Forelimb muscle (tissue), 1 donor: ENCODE measurements around the gene PRR5L. TPM values are rescaled to one million over a fixed set of nuclear protein-coding genes. Genes with fewer than 3 reads are reported as not detected.

Source experiments
- DNase-seq: peaks from one replicate; pipeline ENCODE4 v3.0.0-alpha.2; 2013; ENCODE audit warnings: low read depth
- polyA plus RNA-seq: library from polyadenylated mRNA; unstranded; fragments of 120-200 nt; gene quantifications from one replicate; pipeline ENCODE4 v1.2.1, GENCODE V29; 2013; ENCODE audit not compliant: insufficient read length

The PRR5L gene
- polyA plus RNA-seq, 1 donor = 7.8 TPM

DNA sequence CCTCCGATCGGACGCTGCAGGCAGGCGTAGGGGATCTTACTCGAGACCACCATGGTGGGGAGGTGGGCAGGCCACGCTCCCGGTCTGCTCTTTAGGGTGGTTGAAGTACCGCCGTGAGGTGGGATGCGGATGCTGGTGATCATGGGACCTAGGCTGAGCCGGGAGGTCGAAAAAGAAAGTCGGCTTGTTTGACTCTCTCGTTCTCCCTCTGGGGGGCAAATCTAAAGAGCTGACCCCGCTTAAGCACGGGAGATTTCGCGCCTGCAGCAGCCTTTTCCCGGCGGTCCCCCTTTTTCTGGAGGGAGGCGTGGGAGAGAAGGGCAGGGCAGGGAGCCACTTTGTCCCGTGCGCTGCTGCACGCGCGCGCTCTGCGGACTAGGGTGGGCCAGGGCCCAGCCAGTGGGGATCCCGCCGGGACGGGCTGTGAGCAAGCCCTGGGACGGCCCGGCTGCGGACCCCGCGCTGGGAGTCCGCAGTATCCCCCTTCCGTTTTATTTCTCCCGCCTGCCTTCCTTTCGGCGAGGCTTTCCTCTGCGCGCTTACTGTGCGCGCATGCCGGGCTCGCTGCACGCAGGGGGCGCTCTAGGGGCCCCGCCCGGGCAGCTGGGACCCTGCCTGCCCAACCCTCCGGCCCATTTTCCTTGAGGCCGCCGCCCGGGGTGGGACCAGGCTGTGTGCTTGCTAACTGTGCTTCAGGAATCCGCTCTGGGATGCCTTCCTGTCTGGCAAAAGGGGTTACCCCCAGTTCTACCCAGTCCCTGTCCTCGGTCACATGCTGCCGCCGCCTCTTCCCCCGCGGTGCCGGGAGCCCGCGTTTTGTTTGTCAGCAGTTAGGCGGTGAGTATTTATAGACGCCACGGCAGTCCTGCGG, 81.0 kb downstream of the PRR5L start:
- DNase-seq = no peak

DNA sequence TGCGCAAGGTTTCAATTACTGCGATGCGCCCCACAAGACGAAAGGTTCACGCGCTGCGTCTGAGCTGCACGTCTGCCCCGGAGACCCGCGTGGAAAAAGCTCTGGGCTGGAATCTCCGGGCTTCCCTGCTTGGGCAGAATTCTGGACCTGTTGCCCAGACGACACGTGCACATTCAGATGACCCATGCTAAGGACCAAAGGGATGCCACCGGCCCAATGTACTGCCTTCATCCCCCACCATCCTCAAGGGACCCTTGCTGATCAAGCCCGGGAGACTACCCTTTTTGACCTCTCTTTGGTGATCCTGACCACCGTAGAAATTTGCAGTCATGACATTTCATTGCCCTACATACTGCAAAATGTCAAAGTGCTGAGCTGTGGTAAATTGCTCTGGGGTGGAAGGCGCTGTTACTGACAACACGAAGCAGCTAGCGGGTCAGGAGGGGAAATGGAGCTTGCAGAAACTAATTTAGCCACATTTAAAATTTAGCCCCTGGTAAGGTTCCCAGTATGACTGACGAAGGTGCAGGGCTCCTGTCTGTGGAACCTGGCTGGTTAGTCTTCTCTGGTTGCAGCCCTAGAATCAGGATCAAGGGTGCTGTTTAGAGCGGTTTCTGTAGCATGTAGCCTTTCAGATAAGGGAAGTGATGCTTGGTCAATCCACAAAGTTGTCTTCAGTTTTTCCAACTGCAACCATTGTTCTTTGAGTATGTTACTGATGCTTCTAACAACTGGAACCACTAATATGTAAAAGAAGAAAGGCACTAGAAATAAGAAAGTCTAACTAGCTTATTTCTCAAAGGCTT, 81.9 kb downstream of the PRR5L start:
- no peak for DNase-seq

DNA sequence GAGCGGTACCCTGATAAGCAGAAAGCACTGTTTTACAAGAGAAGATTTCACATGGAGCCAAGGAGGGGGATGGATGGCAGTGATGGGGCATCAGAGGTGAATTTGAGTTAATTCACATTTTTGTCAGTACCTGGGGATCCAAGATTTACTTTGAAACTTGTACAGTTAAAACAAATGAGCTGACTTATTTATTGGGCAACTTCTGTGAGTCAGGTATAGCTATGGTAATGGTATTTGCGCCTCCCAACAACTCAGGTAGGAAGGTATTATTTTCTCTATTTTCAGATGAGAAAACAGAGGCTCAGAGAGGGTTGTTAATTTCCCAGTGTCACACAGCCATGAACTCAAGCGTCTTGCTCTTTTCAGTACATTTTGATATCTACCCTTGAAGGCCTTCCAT, 83.6 kb downstream of the PRR5L start:
- no peak for DNase-seq

DNA sequence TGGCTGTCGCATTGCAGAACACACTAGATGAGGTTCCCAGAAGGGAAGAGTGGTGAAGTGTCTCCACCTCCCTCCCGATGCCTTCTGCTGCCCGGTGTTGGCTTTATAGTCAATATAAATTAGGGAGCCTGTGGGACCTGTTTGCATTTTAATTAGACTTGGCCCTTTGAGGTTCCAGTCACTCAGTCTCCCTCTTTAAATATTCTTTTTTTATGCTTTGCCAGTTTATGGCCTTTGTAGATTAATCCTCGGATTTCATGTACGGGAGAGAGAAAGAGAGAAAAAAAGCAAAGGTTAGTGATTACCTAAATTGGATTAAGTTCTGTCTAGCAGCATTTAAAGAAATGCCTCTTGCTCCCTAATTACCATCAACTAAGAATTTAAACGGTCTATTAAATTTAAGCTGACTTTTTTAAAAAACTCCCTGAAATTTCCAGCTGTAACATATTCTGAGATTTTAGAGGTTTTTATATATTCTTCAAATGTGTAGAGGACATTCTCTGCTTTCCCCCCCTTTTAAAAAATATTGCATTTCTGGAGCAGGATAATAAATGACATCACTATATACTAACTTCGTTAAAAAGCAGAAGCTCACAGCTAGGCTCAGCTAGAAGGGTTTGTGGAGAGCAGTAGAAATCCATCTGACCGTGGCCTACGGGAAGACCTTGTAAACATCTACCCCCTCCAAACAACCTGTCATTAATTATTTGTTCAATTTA, 84.4 kb downstream of the PRR5L start:
- DNase-seq = no peak

DNA sequence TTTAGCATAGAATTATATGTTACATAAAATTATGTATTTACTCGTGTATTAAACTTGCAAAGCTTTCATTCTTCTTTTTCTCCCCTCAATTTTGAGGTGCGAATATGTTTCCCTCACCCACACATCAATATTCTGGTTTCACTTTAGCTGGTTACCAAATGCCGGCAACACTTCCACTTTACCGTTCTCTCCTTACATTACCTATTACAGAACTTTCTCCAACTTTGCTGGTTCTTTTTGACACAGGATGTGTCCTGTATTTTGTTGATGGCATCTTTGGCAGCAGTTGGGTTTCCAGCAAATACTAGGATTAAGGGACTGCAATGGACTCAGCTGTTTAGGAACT, 84.9 kb downstream of the PRR5L start:
- no peak for DNase-seq

DNA sequence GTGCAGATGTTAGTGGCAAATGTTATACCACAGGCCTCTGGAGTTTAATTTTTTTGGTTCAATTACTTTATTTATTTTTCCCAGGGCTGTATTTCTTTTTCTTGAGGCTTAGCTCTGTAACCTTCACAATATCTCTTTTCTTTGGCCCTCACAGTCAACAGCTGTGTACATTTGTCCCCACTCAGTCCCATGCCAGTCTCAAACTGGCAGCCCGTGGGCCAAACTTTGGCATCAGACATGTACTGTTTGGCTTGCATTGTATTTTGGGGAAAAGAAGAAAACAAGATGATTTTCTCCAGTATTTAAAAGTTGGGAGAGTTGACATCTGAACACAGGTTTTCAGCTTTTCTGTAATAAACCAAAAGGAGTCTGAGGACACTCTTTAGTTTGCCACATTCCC, 87.1 kb downstream of the PRR5L start:
- no peak for DNase-seq

DNA sequence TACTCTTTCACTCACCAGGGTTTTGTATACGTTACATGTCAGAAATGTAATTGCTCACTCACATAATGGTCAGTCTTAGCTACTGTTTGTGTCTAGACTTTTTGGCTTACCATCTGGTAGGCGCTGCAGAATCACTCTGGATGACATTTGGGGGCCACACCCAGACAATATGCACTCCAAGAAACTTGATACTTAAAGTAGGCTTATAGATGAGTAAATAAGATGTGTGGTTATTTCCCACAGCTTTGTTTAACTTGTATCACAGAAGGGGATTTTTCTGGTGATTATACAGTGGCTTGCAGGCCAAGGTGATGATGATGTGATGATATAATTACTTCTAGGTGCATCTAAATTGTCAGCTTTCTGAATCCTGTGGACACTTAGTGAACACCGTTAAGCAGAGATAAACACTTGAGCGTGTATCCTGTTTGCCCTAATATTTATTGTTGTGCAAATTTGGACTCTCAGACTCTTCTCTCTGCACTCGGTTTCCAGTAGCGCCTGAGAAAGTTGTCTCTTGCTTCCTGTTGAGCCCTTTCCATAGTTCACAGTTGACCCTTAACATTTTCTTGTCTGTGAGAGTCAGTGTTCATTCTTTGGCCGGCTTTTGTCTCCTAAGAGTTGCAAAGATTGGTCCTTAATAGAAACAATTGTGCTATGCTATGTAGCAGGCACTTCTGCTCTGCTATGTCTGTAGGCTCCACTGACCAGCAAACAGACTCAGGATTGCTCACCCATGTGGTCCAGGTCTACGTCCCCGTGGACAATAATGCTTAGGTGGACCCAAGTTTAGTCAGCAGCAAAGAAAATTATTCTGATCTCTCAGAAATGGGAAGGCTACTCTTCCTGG, 89.3 kb downstream of the PRR5L start:
- no peak for DNase-seq

DNA sequence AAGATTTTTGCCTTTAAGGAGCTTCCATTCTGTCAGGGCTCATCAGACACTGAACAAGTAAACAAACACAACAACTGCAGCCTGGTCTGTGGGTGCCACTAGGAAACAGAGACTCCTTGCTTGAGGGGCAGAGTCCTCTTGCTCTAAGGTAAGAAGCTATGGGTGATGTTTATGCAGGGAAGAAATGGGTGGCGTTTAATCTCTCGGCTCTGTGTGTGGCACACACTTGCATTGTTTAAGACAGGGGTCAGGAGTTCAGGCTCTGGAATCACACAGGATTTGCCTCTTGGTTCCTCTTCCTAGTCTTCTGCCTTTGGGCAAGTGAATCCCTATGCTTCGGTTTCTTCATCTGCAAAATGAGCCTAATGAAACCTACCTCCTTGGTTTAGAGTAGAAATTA, 90.3 kb downstream of the PRR5L start:
- DNase-seq = no peak

DNA sequence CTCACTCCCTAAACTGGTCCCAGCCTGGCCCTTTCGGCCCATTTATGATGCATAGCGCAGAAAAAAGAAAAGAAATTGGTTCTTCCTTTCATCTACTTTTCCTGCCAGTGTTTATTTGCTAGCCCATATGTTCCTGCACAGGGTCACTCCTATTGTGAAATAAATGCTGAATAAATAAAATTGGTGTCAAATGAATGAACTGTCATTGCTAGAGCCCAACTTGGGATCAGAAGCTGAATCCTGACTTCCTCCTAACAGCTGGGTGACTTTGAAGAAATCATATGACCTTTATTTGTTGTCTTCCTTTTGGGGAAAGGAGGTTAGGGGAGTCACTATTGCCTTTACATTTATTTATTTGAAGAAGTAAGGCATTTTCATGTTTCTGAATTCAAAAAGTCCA, 92.0 kb downstream of the PRR5L start:
- DNase-seq = no peak

DNA sequence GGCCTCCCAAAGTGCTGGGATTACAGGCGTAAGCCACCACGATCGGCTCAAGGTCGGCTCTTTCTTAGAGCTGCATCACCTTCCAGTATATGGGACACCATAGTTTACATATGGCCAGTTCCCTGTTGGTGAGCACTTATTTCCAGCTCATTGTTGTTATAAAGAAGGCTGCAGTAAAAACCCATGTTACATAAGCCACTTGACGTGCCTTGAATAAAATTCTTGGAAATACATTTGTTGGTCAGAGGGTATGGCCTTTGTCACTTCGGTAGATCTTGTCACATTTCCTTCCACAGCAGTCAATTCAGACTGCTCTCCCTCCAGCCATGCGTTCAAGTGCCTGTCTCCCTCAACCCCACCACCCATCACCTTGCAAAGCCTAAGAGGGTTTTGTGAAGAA, 92.9 kb downstream of the PRR5L start:
- no peak for DNase-seq

DNA sequence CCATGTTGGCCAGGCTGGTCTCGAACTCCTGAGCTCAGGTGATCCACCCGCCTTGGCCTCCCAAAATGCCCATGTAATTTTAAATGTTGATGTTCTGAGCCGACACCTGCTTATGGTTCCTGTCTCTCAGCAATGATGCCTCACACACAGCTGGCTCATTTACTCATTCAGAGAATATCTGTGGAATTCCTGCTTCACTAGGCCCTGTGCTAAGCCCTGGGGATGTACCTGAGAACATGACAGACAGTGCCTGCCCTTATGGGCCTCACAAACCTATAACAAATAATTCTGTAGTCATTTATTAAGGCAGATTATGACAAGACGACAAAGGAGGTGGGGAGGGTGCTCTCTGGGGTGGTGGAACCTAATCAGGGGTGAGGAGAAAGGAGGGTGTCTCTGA, 93.7 kb downstream of the PRR5L start:
- DNase-seq = no peak

DNA sequence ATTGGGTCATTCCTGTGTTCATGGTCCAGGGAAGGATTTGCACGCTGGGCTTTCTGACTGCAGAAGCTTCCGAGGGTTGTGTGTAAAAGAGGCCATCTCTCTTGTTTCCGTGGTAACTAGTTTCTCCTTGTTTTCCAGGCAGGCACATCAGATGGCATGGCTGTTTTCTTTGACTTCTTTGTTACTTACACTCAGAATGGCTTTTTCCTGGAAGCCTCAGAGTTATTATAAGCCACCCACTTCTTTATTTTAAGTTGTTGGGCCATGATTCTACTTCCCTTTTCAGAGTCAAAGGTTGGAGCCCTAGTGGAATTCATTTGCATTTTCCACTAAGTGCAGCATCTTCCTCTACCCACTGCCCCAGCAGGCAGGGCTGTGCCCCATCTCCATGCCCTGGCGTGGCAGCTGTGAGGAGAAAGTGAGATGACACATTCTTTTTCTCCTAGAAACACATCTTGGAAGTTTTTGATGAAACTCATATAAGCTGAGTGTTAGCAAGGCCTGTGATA, 94.9 kb downstream of the PRR5L start:
- DNase-seq = no peak

DNA sequence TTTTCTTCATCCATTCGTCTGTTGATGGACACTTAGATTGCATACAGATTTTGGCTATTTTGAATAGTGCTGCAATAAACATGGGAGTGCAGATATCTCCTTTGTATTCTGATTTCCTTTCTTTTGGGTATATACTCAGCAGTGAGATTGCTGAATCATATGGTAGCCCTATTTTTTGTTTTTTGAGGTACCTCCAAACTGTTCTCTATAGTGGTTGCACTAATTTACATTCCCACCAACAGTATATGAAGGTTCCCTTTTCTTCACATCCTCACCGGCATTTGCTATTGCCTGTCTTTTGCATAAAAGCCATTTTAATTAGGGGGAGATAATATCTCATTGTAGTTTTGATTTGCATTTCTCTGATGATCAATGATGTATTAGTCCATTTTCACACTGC, 96.1 kb downstream of the PRR5L start:
- no peak for DNase-seq

DNA sequence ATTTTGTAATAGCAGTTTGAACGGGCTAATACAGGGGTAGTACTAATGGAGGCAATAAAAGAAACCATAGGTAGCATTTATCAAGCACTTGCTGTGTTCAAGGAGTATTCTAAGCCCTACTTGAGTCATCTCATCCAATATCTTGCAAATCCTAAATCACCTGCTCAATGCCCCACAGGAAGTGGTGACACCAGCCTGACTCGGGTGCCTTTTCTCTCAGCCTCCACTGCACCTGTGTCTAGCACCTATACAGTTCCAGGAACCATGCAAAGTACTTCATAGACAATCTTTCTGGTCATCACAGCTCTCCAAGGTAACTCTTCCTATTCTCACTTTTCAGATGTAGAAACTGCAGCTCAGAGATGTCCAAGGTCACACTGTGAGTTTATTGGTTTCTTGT, 98.0 kb downstream of the PRR5L start:
- no peak for DNase-seq

DNA sequence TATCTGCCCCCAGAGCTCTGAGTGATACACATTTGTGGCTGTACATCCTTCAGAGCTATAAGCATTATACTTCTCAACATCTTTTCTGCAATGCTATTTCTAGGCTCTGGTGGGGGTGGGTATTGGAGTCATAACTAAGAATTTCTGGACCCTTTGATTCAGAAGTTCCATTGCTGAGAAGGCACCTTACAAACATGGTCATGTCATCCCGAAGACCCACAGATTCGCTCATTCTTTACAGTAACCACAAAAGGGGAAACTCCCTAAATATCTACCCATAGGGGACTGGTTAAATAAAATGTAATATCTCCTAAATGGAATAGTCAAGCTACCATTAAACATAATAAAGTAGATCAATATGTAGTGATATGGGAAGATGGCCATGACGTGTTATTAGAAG, 98.8 kb downstream of the PRR5L start:
- no peak for DNase-seq

DNA sequence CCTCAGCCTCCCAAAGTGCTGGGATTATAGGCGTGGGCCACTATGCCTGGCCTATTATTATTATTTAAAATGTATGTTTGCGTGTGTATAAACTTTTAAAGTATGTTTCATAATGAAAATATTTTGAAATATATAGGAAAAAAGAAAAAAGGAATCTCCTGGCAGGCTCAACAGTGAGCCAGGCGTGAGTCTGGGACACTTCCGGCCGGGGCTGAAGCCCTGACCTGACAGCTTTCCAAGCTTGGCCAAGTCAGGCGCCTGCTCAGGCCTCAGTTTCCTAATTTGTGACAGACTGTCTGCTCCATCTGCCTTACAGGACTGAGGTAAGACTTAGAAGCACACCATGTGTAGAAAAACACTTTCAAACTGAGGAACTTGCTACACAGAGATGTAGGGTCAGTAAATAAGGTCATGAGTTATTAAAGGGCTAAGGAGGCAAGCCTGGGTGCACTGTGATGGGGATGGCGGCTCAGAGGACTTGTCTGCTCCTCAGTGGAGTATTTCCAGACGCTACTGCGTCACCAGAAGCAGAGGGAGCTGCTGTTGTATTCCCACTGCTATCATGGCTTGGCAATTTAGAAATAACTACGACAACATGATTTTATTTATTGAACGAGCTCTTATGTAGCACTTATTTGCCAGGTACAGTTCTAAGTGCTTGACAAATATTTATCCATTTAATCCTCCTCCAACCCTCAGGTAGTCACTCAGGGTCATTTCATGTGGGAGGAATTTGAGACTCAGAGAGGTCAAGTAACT, 100.1 kb downstream of the PRR5L start:
- no peak for DNase-seq

DNA sequence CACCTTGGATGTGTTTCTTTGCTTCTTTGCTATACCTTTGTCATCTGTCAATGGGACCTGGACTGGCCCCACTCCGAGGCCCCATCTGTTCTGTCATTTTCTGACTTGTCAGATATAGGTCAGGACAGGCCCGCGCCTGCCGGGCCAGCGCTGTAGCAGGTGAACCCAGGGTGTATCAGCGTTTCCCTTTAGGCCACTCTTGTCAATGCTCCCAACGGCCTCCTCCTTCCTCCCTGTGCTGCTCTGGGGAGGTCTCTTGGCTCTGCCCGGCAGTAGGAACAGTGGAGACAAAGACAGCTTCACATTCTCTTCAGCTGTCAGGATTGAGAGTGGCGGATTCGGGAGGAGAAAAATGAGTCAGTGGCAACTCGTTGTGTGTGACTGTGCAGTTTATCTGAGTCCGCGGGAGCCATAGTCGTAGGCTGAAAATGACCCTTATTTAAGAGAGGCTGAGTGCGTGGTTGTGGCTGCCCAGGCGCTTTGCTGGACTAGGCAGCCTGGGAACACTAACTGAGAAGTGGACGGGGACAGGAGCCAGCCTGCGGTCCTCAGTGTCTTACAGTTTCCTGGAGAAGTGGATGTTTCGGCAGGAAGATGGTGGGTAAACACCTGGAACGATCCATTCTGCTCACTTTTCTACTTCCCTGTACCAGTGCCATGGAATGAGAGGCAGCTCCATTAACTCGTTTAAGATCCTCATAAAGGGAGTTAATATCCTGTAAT, 102.3 kb downstream of the PRR5L start:
- no peak for DNase-seq

DNA sequence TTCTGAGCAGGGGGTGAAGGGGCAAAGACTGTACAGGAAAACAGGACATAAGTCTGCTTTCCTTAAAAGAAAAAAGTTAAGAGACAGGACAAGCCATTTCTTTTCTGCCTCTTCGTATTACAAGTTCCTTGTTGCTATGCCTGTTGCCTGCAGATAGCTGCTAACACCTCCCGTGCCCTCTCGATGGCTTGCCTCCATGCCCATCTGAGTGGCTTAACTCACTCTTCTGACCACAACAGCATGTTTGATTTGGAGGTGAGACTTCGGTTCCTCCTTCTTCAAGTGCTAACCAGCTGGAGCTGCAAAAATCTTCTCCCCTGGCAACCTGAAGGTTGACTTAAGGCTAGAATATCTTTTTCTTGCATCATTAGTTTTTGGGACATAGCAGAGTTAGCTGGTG, 103.1 kb downstream of the PRR5L start:
- DNase-seq = no peak

DNA sequence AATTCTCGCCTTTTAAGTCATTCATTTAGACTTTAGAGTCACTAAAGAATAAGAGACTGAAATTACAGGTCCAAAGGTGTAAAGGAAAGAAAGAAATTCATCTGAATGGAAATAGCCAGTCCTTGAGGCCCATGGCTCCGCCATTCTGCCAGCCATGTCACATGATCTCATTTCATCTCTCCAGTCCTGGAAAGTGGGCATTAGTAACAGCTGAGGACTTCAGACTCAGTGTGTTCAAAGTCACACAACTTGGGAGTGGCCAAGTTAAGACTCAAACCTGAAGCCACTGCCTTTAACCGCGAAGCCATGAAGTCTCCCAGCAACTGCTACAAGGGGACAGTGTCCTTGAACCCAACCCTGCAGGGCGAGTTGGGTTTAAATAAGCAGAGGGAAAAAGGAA, 103.7 kb downstream of the PRR5L start:
- no peak for DNase-seq
